CD14-positive monocyte (primary cell): ENCODE measurements around the gene INAFM1. TPM values are rescaled to one million over a fixed set of nuclear protein-coding genes. Genes with fewer than 3 reads are reported as not detected.
A peak's percentile ranks its signal among the peaks of the same experiment; 100 is the strongest.

Experiments
- DNase-seq, 3 donors: peaks; one replicate each; pipeline ENCODE4 v3.0.0-alpha.2; 2011 to 2022
- H2AFZ ChIP-seq: 2 replicates; pipeline ENCODE4 v1.6.0; 2012; ENCODE audit warnings: mild to moderate bottlenecking, low read depth, low read length, inconsistent platforms; ENCODE audit not compliant: insufficient read depth, poor library complexity, severe bottlenecking
- H3K27ac ChIP-seq, 2 donors: 1 replicate in 1 of 2; 2 replicates in 1 of 2; pipeline ENCODE4 v1.5.1; 2012 to 2013; ENCODE audit warnings: low read length in 2 of 2, control low read depth in 1 of 2, inconsistent platforms in 1 of 2, low read depth in 1 of 2, mild to moderate bottlenecking in 1 of 2
- H3K27me3 ChIP-seq, 2 donors: one replicate each; pipeline versions ENCODE4 v1.6.0 to v1.6.1; 2011 to 2013; ENCODE audit warnings: low read length in 2 of 2; ENCODE audit not compliant: control insufficient read depth in 2 of 2, insufficient read depth in 2 of 2
- H3K36me3 ChIP-seq, 2 donors: replicated peaks in 1 of 2; 1 replicate in 1 of 2; 2 replicates in 1 of 2; pipeline versions ENCODE4 v1.5.1 to v1.6.1; 2012 to 2013; ENCODE audit warnings: low read length in 2 of 2, control low read depth in 1 of 2, inconsistent platforms in 1 of 2, mild to moderate bottlenecking in 1 of 2; ENCODE audit not compliant: insufficient read depth in 2 of 2, control insufficient read depth in 1 of 2
- H3K4me1 ChIP-seq, 2 donors: 1 replicate in 1 of 2; 2 replicates in 1 of 2; pipeline versions ENCODE4 v1.5.1 to v1.6.1; 2012 to 2013; ENCODE audit warnings: low read length in 2 of 2, control low read depth in 1 of 2, inconsistent platforms in 1 of 2, mild to moderate bottlenecking in 1 of 2, moderate library complexity in 1 of 2; ENCODE audit not compliant: insufficient read depth in 2 of 2, control insufficient read depth in 1 of 2
- H3K4me2 ChIP-seq: replicated peaks from 2 replicates; pipeline ENCODE3; 2012; ENCODE audit warnings: low read length, moderate library complexity, mild to moderate bottlenecking; ENCODE audit not compliant: poor library complexity, severe bottlenecking; ENCODE audit errors: extremely low read depth
- H3K4me3 ChIP-seq, 3 experiments: fragments of 200-600 bp in 1 of 3; sonication (generic) in 1 of 3; replicated peaks in 1 of 3; 1 replicate in 2 of 3; 2 replicates in 1 of 3; pipeline ENCODE4 v1.5.1; 2011 to 2013; ENCODE audit warnings: low read length in 3 of 3, mild to moderate bottlenecking in 3 of 3, control low read depth in 2 of 3, low read depth in 2 of 3, inconsistent platforms in 1 of 3, moderate library complexity in 1 of 3
- H3K79me2 ChIP-seq: 2 replicates; pipeline ENCODE4 v1.6.0; 2012; ENCODE audit warnings: mild to moderate bottlenecking, control low read depth, inconsistent platforms, low read length, moderate library complexity; ENCODE audit not compliant: insufficient read depth
- H3K9ac ChIP-seq: 2 replicates; pipeline ENCODE4 v1.6.0; 2017; ENCODE audit warnings: low read length, mild to moderate bottlenecking; ENCODE audit not compliant: insufficient read depth, poor library complexity, severe bottlenecking
- H3K9me3 ChIP-seq, 2 donors: replicated peaks in 1 of 2; 1 replicate in 1 of 2; 2 replicates in 1 of 2; pipeline versions ENCODE4 v1.5.1 to v1.6.1; 2012 to 2013; ENCODE audit warnings: low read length in 2 of 2, control low read depth in 1 of 2; ENCODE audit not compliant: control insufficient read depth in 1 of 2, insufficient read depth in 1 of 2
- H4K20me1 ChIP-seq: 2 replicates; pipeline ENCODE4 v1.6.0; 2012; ENCODE audit warnings: mild to moderate bottlenecking, low read length, control low read depth, moderate library complexity; ENCODE audit not compliant: insufficient read depth
- H3K27ac Mint-ChIP-seq, 7 donors: one replicate each; pipeline ENCODE4 v1.8.0; 2020; ENCODE audit warnings: mild to moderate bottlenecking in 7 of 7, mixed read lengths in 7 of 7, moderate library complexity in 6 of 7, inconsistent platforms in 2 of 7
- H3K27me3 Mint-ChIP-seq, 3 donors: one replicate each; pipeline ENCODE4 v1.8.0; 2021 to 2022; ENCODE audit warnings: low read depth in 3 of 3, mild to moderate bottlenecking in 3 of 3, mixed read lengths in 3 of 3, moderate library complexity in 3 of 3, inconsistent platforms in 1 of 3
- H3K36me3 Mint-ChIP-seq, 2 donors: one replicate each; pipeline ENCODE4 v1.8.0; 2020; ENCODE audit warnings: mixed read lengths in 2 of 2, inconsistent platforms in 1 of 2, mild to moderate bottlenecking in 1 of 2
- H3K4me1 Mint-ChIP-seq: one replicate; pipeline ENCODE4 v1.8.0; 2020; ENCODE audit warnings: mild to moderate bottlenecking, mixed read lengths
- H3K4me3 Mint-ChIP-seq, 2 donors: one replicate each; pipeline ENCODE4 v1.8.0; 2020; ENCODE audit warnings: mild to moderate bottlenecking in 2 of 2, mixed read lengths in 2 of 2, moderate library complexity in 1 of 2
- H3K9me3 Mint-ChIP-seq, 7 donors: one replicate each; pipeline ENCODE4 v1.8.0; 2020 to 2022; ENCODE audit warnings: mixed read lengths in 7 of 7, mild to moderate bottlenecking in 6 of 7, moderate library complexity in 6 of 7, inconsistent platforms in 2 of 7
- WGBS: methylation state at CpG from one replicate; pipeline ENCODE4 v1.1.5; 2013; ENCODE audit warnings: missing lambda C conversion rate; ENCODE audit not compliant: insufficient coverage; 5-methylcytosine and 5-hydroxymethylcytosine counted together
- intact Hi-C, 2 donors: fragments of 100-400 bp; cut with micrococcal nuclease; formaldehyde crosslinking; loops; one replicate each; pipeline versions ENCODE4 v1.15.0 to v1.15.1; 2023
- polyA plus RNA-seq, 3 donors: library from polyadenylated mRNA; depleted of rRNA in 1 of 3; unstranded in 2 of 3; stranded (reverse) in 1 of 3; fragments of 300-500 nt in 2 of 3; fragments of >200 nt in 1 of 3; fragmentation: Illumina TruSeq in 2 of 3; gene quantifications; 1 replicate in 2 of 3; 2 replicates in 1 of 3; pipeline ENCODE4 v1.2.3, GENCODE V29; 2012 to 2021
- TF ChIP-seq, protein P1 (sequence below): fragments of 200-600 bp; IDR thresholded peaks from one replicate; pipeline ENCODE4 v1.8.0; 2022; ENCODE audit warnings: antibody characterized with exemption, mild to moderate bottlenecking

INAFM1 gene
- polyA plus RNA-seq, 3 donors = 6.2 to 7.3 (median 6.5) TPM

DNA sequence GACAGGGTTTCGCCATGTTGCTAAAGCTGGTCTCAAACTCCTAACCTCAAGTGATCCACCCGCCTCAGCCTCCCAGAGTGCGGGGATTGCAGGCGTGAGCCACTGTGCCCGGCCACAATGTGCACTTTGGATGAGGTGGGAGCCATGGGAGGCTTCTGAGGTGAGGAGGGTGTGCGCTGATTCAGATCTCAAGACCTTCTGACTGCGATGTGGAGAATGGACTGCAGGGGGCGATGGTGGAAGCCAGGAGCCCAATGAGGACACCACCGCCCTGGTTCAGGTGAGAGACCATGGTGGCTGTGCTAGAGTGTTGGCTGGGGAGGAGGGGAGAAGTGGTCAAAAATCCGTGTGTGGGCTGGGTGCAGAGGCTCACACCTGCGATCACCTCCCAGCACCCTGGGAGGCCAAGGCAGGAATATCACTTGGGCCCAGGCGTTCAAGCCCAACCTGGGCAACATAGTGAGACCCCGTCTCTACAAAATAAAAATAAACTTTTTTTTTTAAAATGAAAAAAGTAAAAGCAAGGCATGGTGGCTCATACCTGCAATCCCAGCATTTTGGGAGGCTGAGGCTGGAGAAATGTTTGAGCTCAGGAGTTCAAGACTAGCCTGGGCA lies 5.6 kb downstream of the INAFM1 start:
- H3K4me3 ChIP-seq = no peak overlapping the region
- H3K4me2 ChIP-seq = no peak overlapping the region
- intact Hi-C loops = loop anchor here (5.0 to 10.0 kb wide), 2 partner anchors 145 to 417 kb away; no protein-coding TSS in a partner anchor
- H3K9me3 ChIP-seq = no peaks in the 10 kb centered on the region
- WGBS = 93% methylated on average over 10 of the region's 13 CpGs
- H3K9ac ChIP-seq = no peak overlapping the region
- TF ChIP-seq, protein P1, sequence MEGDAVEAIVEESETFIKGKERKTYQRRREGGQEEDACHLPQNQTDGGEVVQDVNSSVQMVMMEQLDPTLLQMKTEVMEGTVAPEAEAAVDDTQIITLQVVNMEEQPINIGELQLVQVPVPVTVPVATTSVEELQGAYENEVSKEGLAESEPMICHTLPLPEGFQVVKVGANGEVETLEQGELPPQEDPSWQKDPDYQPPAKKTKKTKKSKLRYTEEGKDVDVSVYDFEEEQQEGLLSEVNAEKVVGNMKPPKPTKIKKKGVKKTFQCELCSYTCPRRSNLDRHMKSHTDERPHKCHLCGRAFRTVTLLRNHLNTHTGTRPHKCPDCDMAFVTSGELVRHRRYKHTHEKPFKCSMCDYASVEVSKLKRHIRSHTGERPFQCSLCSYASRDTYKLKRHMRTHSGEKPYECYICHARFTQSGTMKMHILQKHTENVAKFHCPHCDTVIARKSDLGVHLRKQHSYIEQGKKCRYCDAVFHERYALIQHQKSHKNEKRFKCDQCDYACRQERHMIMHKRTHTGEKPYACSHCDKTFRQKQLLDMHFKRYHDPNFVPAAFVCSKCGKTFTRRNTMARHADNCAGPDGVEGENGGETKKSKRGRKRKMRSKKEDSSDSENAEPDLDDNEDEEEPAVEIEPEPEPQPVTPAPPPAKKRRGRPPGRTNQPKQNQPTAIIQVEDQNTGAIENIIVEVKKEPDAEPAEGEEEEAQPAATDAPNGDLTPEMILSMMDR = peak; percentile 61
- H3K36me3 ChIP-seq = no peaks in the 10 kb centered on the region
- Mint-ChIP-seq H3K9me3 (no peaks in the 10 kb centered on the region), H3K4me3 (no peak overlapping the region), H3K27me3 (peaks cover 2 to 8% (median 6%) of the 10 kb centered on the region in 3 donors), H3K4me1 (peaks cover 17% of the 10 kb centered on the region), H3K36me3 (peaks cover 10 to 25% of the 10 kb centered on the region in 2 donors), H3K27ac (peak overlapping the region in 1 of 7 donors; percentile 36)
- H3K79me2 ChIP-seq = peaks cover 2% of the 10 kb centered on the region
- H2AFZ ChIP-seq = no peak overlapping the region
- peaks cover 0 to 3% of the 10 kb centered on the region in 2 donors for H3K27me3 ChIP-seq
- H3K27ac ChIP-seq = no peak overlapping the region
- H4K20me1 ChIP-seq = peaks cover 11% of the 10 kb centered on the region
- peaks cover 4 to 6% of the 10 kb centered on the region in 2 donors for H3K4me1 ChIP-seq
- peak in 2 of 3 donors; percentile 31 to 42 for DNase-seq

DNA sequence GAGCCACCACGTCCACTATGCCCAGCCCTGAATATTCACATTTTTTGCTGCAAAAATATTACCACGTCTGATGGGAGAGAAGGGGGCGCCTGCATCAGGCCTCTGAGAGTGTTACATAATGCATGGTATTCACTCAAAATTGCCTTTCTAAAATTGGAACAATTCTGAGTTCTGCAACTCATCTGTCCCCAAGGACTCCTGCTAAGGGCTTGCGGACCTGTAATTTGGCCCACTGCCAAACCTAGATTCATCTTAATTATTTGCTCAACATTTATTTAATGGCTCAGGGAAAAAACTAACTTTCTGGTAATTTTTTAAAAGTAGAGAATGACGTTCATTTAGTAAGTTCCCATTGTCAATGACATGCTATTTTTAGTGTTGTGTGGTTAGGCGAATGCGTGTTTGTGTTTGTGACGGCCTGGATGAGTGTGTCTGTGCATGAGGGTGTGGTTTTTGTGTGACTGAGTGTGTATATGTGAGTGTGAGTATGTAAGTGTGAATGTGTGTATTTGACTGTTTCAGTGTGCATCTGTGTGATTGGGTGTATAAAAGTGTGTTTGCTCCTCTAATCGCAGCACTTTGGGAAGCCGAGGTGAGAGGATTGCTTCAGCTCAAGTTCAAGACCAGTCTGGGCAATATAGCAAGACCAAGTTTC lies 8.8 kb downstream of the INAFM1 start:
- DNase-seq = no peak
- Histone ChIP-seq H3K27me3 (no peaks in the 10 kb centered on the region), H2AFZ (no peak overlapping the region), H3K4me2 (no peak overlapping the region), H3K27ac (no peak overlapping the region), H3K4me1 (no peaks in the 10 kb centered on the region), H3K9ac (no peak overlapping the region), H4K20me1 (no peaks in the 10 kb centered on the region), H3K4me3 (no peak overlapping the region), H3K36me3 (no peaks in the 10 kb centered on the region), H3K9me3 (no peaks in the 10 kb centered on the region), H3K79me2 (no peaks in the 10 kb centered on the region)
- Mint-ChIP-seq H3K27ac (peak overlapping the region in 1 of 7 donors; percentile 52), H3K27me3 (peaks cover 0 to 2% (median 1%) of the 10 kb centered on the region in 3 donors), H3K9me3 (peaks cover 0 to under 1% (median 0%) of the 10 kb centered on the region in 7 donors), H3K4me3 (no peak overlapping the region), H3K36me3 (peaks cover 0 to 3% of the 10 kb centered on the region in 2 donors), H3K4me1 (peaks cover 8% of the 10 kb centered on the region)
- WGBS = 50% methylated on average over 7 of the region's 10 CpGs
- TF ChIP-seq, protein P1 = no peak
- intact Hi-C loops = loop anchor here (1.0 to 10.0 kb wide), 4 partner anchors 108 to 414 kb away; no protein-coding TSS in a partner anchor
